Activated naive CD8-positive, alpha-beta T cell treated with anti-CD3 and anti-CD28 coated beads, Interleukin-2, amount 50 U/mL, for 24 hours (primary cell): ENCODE measurements around the gene LIPC.
"Not testable (repeated sequence)": the region's sequence is repeated elsewhere in the genome, so short reads cannot be mapped to it uniquely, and the experiment has no call there.

Experiments used
- ATAC-seq: fragments of 150-1000 bp; cut with Tn5 transposase; one replicate; pipeline ENCODE4 v1.10.0; 2021
- DNase-seq: peaks from one replicate; pipeline ENCODE4 v3.0.0; 2021
- H3K27ac Mint-ChIP-seq: one replicate; pipeline ENCODE4 v1.8.0; 2021; ENCODE audit warnings: mild to moderate bottlenecking, mixed read lengths
- H3K27me3 Mint-ChIP-seq: one replicate; pipeline ENCODE4 v1.8.0; 2021; ENCODE audit warnings: mixed read lengths
- H3K36me3 Mint-ChIP-seq: one replicate; pipeline ENCODE4 v1.8.0; 2021; ENCODE audit warnings: low read depth, mixed read lengths
- H3K4me1 Mint-ChIP-seq: one replicate; pipeline ENCODE4 v1.8.0; 2021; ENCODE audit warnings: mixed read lengths
- H3K4me3 Mint-ChIP-seq: one replicate; pipeline ENCODE4 v1.8.0; 2021; ENCODE audit warnings: mild to moderate bottlenecking, moderate library complexity, mixed read lengths
- H3K9me3 Mint-ChIP-seq: one replicate; pipeline ENCODE4 v1.8.0; 2021; ENCODE audit warnings: mixed read lengths

Gene LIPC

DNA sequence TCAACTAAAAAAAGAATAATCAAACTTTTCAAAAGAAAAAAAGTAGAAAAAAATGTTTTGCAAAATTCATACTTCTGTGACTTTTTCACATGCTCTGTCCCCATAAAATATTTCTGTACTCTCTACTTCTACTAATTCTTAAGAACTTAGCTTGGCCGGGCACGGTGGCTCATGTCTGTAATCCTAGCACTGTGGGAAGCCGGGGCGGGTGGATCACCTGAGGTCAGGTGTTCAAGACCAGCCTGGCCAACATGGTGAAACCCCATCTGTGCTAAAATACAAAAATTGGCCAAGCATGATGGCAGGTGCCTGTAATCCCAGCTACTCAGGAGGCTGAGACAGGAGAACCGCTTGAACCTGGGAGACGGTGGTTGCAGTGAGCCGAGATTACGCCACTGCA is 172.1 kb downstream of the LIPC start:
- not testable (repeated sequence) for ATAC-seq, H3K4me3 Mint-ChIP-seq, H3K27ac Mint-ChIP-seq, DNase-seq, H3K9me3 Mint-ChIP-seq, H3K27me3 Mint-ChIP-seq
- Mint-ChIP-seq H3K36me3 (peaks cover 39% of the 10 kb centered on the region), H3K4me1 (peaks cover 20% of the 10 kb centered on the region)

DNA sequence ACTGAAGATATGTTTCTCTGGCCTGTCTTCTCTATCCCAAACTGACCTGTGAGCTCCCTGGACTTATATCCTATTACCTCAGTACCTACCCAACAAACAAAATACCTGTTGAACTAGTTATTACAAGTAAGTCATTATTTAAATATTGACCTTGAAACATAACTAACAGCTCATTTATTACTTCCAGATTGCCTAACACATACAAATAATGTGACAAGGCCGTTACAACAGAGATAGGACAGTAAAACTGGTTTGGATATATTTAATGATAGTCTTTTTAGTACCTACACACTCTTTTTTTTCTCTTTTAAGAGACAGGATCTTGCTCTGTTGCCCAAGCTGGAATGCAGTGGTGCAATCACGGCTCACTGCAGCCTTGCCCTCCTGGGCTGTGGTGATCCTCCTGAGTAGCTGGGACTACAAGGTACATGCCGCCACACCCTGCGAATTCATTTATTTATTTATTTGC is 172.7 kb downstream of the LIPC start:
- H3K4me1 Mint-ChIP-seq, result peaks cover 23% of the 10 kb centered on the region
- no peaks in the 10 kb centered on the region for H3K27me3 Mint-ChIP-seq
- ATAC-seq, result no peak
- no peak for DNase-seq
- no peaks in the 10 kb centered on the region for H3K9me3 Mint-ChIP-seq
- H3K4me3 Mint-ChIP-seq, result no peak overlapping the region
- peaks cover 42% of the 10 kb centered on the region for H3K36me3 Mint-ChIP-seq
- H3K27ac Mint-ChIP-seq, result no peak overlapping the region

DNA sequence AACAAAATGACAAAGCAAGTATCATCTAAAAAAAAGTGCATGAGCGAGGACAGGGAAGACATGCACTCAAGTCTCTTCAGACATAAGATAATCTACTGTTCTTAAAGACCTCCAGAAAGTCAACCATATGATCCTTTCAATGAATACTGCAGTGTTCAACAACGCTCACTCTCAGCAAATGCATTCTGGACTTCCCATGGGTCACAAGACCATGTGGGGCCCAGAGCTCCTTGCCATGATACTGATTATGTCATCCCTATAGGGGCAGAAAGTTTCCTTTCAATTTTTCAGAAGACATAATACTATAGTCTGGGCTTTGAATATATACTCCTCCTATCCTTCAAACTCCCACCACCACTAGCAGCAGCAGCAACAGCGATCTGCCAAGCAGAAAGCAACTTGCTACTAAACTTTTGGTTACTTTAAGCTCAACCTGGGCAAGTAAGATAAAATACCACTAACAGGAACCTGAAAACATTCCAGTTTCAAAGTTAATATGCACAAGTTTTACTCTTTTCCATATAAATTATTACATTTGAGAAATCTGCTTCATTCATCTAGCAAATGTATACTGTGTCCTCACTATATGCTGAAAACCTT is 174.2 kb downstream of the LIPC start:
- Mint-ChIP-seq H3K4me3 (no peak overlapping the region), H3K27ac (no peak overlapping the region), H3K36me3 (peaks cover 51% of the 10 kb centered on the region), H3K4me1 (peaks cover 25% of the 10 kb centered on the region), H3K27me3 (no peaks in the 10 kb centered on the region), H3K9me3 (no peaks in the 10 kb centered on the region)
- no peak for DNase-seq
- no peak for ATAC-seq

DNA sequence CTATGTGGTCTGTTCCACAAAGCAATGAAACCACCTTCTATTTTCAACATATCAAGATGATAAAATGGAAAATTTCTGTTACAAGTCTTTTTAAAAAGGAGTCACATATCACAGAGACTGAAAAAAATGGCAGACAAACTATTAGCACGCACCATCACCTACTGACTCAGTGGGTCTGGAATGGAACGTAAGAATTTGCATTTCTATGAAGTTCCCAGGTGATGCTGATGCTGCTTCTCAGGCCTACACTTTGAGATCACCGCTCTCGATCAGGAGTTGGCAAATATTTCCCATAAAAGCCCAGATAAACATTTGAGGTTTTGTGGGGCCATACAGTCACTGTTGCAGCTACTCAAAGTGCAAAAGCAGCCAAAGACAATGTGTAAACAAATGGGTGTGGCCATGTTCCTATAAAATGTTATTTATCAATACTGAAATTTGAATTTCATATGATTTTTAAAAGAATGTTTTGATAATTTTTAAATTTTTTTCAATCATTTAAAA is 174.8 kb downstream of the LIPC start:
- Mint-ChIP-seq H3K4me3 (no peak overlapping the region), H3K27me3 (no peaks in the 10 kb centered on the region), H3K9me3 (no peaks in the 10 kb centered on the region), H3K36me3 (peaks cover 52% of the 10 kb centered on the region), H3K4me1 (peaks cover 26% of the 10 kb centered on the region), H3K27ac (no peak overlapping the region)
- DNase-seq, result no peak
- no peak for ATAC-seq

DNA sequence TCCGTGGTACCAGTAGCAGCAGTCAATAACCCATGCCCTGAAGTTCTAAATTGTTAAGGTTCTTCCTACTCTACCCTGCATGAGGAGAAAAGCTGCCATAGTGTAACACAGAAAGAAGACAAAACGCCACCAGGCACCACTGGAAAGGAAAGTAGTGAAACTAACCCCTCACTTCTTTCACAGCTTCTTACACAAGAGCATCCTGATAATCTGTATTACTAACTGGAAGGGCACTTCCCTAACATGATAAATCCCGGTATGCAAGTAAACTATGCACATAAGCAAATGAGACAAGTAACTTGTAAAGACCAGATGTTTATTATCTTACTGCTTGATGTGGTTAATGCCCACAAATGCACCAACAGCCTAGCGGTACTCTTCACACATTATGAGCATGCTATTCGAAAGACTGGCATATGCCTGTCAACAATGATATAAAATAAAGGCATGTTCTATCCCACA is 176.4 kb downstream of the LIPC start:
- H3K27ac Mint-ChIP-seq, result peak overlapping the region; percentile 56
- no peaks in the 10 kb centered on the region for H3K27me3 Mint-ChIP-seq
- H3K4me1 Mint-ChIP-seq, result peaks cover 27% of the 10 kb centered on the region
- H3K4me3 Mint-ChIP-seq, result no peak overlapping the region
- H3K36me3 Mint-ChIP-seq, result peaks cover 50% of the 10 kb centered on the region
- DNase-seq, result no peak
- ATAC-seq, result no peak
- H3K9me3 Mint-ChIP-seq, result peaks cover under 1% of the 10 kb centered on the region

DNA sequence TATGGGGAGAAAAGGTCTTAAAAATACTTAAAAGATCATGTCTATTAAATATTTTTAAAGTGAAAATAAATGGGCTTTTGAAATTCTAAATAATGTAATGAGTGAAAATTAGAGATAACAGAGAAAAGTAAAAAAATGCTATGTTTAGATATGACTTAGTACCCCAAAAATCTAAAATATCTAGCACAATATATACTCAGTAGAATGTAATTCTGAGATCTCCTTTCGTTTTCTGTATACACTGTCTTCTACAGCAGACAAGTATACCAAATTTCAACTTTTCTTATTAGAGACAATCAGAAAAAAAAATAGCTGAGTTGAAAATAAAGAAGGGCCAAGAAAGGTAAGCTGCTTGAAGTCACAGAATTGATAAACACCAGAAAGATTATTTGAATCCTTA is 176.9 kb downstream of the LIPC start:
- no peak overlapping the region for H3K4me3 Mint-ChIP-seq
- DNase-seq, result no peak
- no peak overlapping the region for H3K27ac Mint-ChIP-seq
- no peaks in the 10 kb centered on the region for H3K27me3 Mint-ChIP-seq
- H3K4me1 Mint-ChIP-seq, result peaks cover 29% of the 10 kb centered on the region
- H3K9me3 Mint-ChIP-seq, result peaks cover 6% of the 10 kb centered on the region
- H3K36me3 Mint-ChIP-seq, result peaks cover 50% of the 10 kb centered on the region
- ATAC-seq, result no peak

DNA sequence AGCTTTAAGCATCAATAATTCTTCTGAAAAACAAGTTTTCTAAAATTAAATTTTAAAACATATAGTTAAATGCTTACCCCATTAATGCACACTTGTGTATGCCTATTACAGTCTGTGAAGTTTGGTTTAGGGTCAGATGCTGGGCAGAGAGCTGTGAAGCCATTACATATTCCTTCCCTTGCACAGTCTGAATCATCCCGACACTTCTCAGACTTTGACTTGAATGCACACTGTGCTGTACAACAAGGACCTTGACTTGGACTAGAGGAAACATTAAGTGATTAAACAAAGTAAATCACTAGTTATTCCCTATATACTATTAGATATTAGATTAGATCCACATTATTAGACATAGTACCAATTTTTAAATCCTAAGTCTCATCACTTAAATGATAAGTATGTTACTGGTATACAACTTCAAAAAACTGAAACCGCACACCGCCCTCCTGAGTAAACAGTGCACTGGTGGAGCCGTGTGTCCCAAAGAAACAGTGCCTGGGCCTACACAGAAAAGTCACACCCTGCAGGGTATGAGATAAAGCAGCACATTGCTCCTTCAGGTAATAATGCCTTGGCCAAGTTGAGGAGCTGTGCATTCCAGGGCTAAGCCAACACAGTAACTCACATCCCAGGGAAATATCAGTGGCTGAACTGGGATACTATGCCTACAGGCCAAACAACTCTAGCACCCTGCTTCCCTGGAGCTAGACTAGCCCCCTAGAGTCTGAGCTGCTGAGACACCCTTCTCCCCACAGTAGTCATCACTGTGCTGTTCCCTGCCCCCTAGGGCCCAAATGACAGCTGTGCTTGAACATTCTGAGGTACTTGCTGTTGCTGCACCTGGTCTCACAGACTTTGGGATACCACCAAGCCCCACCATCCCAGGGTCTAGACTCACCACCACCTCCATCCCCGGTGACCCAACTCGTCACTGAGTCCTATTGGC is 180.2 kb downstream of the LIPC start:
- Mint-ChIP-seq H3K27me3 (no peaks in the 10 kb centered on the region), H3K27ac (no peak overlapping the region), H3K9me3 (peaks cover 30% of the 10 kb centered on the region), H3K4me3 (no peak overlapping the region), H3K36me3 (peaks cover 69% of the 10 kb centered on the region), H3K4me1 (peaks cover 34% of the 10 kb centered on the region)
- DNase-seq (no peak), ATAC-seq (no peak)

DNA sequence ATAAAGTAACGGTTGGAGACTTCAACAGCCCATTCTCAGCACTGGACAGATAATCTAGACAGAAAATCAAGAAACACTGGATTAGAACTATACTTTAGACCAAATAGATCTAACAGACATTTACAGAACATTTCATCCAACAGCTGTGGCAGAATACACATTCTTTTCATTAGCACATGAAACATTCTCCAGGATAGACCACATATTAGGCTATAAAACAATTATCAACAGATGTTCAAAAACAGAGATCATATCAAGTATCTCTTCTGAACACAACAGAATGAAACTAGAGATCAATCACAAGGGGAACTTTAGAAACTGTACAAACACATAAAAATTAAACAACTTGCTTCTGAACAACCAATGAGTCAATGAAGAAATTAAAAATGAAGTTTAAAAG is 184.4 kb downstream of the LIPC start:
- Mint-ChIP-seq H3K36me3 (peaks cover 69% of the 10 kb centered on the region), H3K4me1 (peaks cover 14% of the 10 kb centered on the region), H3K27me3 (no peaks in the 10 kb centered on the region), H3K4me3 (no peak overlapping the region), H3K27ac (no peak overlapping the region), H3K9me3 (peaks cover 39% of the 10 kb centered on the region)
- DNase-seq (no peak), ATAC-seq (no peak)
